SK-N-SH treated with all-trans-retinoic acid at 6 μM for 48 hours (cell line): ENCODE results near the gene BLNK.
"Not testable (repeated sequence)": the region's sequence is repeated elsewhere in the genome, so short reads cannot be mapped to it uniquely, and the experiment has no call there.

ENCODE experiments used
- ATAC-seq: fragments of 200-7000 bp; cut with Tn5 transposase; 3 replicates; pipeline ENCODE4 v1.9.1; 2020; ENCODE audit warnings: mild to moderate bottlenecking, moderate library complexity
- BACH2 ChIP-seq: fragments of 250-450 bp; sonication (Bioruptor Pico); IDR thresholded peaks from 2 replicates; pipeline ENCODE4 v1.9.0; 2021; ENCODE audit warnings: mild to moderate bottlenecking, borderline replicate concordance
- CSDC2 ChIP-seq: fragments of 250-450 bp; sonication (Bioruptor Pico); IDR thresholded peaks from 2 replicates; pipeline ENCODE4 v1.5.0; 2020; ENCODE audit warnings: mild to moderate bottlenecking, moderate library complexity
- ISL1 ChIP-seq: fragments of 250-450 bp; sonication (Bioruptor Pico); IDR thresholded peaks from 2 replicates; pipeline ENCODE4 v2.1.2; 2022; ENCODE audit warnings: mild to moderate bottlenecking, moderate library complexity
- OSR1 ChIP-seq: fragments of 250-450 bp; sonication (Bioruptor Pico); IDR thresholded peaks from 2 replicates; pipeline ENCODE4 v1.8.0; 2022; ENCODE audit warnings: moderate library complexity, mild to moderate bottlenecking, inconsistent platforms
- PPARA ChIP-seq: fragments of 250-450 bp; sonication (Bioruptor Pico); IDR thresholded peaks from 2 replicates; pipeline ENCODE4 v1.5.0; 2020; ENCODE audit warnings: mild to moderate bottlenecking, borderline replicate concordance
- RARB ChIP-seq: fragments of 250-450 bp; sonication (Bioruptor Pico); IDR thresholded peaks from 2 replicates; pipeline ENCODE4 v1.8.0; 2021; ENCODE audit warnings: mild to moderate bottlenecking, moderate library complexity
- SNAI2 ChIP-seq: fragments of 250-450 bp; sonication (Bioruptor Pico); IDR thresholded peaks from 2 replicates; pipeline ENCODE4 v1.5.0; 2020; ENCODE audit warnings: mild to moderate bottlenecking, moderate library complexity
- TOX ChIP-seq: fragments of 250-450 bp; sonication (Bioruptor Pico); IDR thresholded peaks from 2 replicates; pipeline ENCODE4 v1.8.0; 2021; ENCODE audit warnings: mild to moderate bottlenecking, moderate library complexity, borderline replicate concordance
- ZC3H10 ChIP-seq: fragments of 250-450 bp; sonication (Bioruptor Pico); IDR thresholded peaks from 2 replicates; pipeline ENCODE4 v1.5.1; 2021; ENCODE audit warnings: mild to moderate bottlenecking, moderate library complexity
- ZFP3 ChIP-seq: fragments of 250-450 bp; sonication (Bioruptor Pico); IDR thresholded peaks from 2 replicates; pipeline ENCODE4 v1.5.0; 2020; ENCODE audit warnings: mild to moderate bottlenecking, moderate library complexity
- ZFP30 ChIP-seq: fragments of 450-650 bp; formaldehyde crosslinking; IDR thresholded peaks from 2 replicates; pipeline ENCODE4 v1.5.0; 2022; ENCODE audit warnings: mild to moderate bottlenecking, moderate library complexity
- ZNF565 ChIP-seq: fragments of 450-650 bp; formaldehyde crosslinking; conservative IDR thresholded peaks from 2 replicates; pipeline ENCODE4 v1.5.0; 2020; ENCODE audit warnings: low read depth, mild to moderate bottlenecking, moderate library complexity
- ZNF70 ChIP-seq: fragments of 450-650 bp; formaldehyde crosslinking; IDR thresholded peaks from 2 replicates; pipeline ENCODE4 v1.5.0; 2020; ENCODE audit warnings: mild to moderate bottlenecking, moderate library complexity
- ZNF8 ChIP-seq: fragments of 450-650 bp; formaldehyde crosslinking; IDR thresholded peaks from 2 replicates; pipeline ENCODE4 v1.5.0; 2020; ENCODE audit warnings: mild to moderate bottlenecking, moderate library complexity
- TF ChIP-seq, protein P1 (sequence below): fragments of 250-450 bp; sonication (Bioruptor Pico); IDR thresholded peaks from 2 replicates; pipeline ENCODE4 v1.8.0; 2020; ENCODE audit warnings: mild to moderate bottlenecking, moderate library complexity, borderline replicate concordance
- TF ChIP-seq, protein P2 (sequence below): fragments of 250-450 bp; sonication (Bioruptor Pico); IDR thresholded peaks from 2 replicates; pipeline ENCODE4 v1.5.1; 2021; ENCODE audit warnings: mild to moderate bottlenecking, moderate library complexity
- TF ChIP-seq, protein P3 (sequence below): fragments of 250-450 bp; sonication (Bioruptor Pico); IDR thresholded peaks from 2 replicates; pipeline ENCODE4 v1.8.0; 2021; ENCODE audit warnings: low read depth, mild to moderate bottlenecking, moderate library complexity, borderline replicate concordance

BLNK gene

DNA sequence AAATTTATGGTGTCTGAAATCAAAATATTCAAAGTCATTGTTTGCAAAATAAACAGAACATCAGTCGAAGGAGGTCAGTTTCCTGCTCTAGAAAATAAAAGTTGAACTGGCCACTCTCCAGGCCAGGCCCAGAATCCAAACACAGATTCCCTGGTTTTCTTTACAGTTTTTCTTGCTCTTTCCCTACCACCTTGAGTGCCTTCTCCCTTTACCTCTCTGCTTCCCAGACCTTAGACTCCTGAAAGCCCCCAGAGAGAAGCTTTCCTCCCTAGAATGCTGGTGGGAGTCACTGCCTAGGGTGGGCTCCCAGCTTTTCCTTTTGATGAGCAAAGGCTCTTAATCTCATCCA is 38.9 kb upstream of the BLNK start (continued):
- TF ChIP-seq, protein P1, sequence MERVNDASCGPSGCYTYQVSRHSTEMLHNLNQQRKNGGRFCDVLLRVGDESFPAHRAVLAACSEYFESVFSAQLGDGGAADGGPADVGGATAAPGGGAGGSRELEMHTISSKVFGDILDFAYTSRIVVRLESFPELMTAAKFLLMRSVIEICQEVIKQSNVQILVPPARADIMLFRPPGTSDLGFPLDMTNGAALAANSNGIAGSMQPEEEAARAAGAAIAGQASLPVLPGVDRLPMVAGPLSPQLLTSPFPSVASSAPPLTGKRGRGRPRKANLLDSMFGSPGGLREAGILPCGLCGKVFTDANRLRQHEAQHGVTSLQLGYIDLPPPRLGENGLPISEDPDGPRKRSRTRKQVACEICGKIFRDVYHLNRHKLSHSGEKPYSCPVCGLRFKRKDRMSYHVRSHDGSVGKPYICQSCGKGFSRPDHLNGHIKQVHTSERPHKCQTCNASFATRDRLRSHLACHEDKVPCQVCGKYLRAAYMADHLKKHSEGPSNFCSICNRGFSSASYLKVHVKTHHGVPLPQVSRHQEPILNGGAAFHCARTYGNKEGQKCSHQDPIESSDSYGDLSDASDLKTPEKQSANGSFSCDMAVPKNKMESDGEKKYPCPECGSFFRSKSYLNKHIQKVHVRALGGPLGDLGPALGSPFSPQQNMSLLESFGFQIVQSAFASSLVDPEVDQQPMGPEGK, result no peak
- TF ChIP-seq, protein P2, sequence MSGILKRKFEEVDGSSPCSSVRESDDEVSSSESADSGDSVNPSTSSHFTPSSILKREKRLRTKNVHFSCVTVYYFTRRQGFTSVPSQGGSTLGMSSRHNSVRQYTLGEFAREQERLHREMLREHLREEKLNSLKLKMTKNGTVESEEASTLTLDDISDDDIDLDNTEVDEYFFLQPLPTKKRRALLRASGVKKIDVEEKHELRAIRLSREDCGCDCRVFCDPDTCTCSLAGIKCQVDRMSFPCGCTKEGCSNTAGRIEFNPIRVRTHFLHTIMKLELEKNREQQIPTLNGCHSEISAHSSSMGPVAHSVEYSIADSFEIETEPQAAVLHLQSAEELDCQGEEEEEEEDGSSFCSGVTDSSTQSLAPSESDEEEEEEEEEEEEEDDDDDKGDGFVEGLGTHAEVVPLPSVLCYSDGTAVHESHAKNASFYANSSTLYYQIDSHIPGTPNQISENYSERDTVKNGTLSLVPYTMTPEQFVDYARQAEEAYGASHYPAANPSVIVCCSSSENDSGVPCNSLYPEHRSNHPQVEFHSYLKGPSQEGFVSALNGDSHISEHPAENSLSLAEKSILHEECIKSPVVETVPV, result no peak
- TF ChIP-seq ZNF70 (CRISPR knock-in tag) (no peak), CSDC2 (CRISPR knock-in tag) (no peak), ISL1 (CRISPR knock-in tag) (no peak)

DNA sequence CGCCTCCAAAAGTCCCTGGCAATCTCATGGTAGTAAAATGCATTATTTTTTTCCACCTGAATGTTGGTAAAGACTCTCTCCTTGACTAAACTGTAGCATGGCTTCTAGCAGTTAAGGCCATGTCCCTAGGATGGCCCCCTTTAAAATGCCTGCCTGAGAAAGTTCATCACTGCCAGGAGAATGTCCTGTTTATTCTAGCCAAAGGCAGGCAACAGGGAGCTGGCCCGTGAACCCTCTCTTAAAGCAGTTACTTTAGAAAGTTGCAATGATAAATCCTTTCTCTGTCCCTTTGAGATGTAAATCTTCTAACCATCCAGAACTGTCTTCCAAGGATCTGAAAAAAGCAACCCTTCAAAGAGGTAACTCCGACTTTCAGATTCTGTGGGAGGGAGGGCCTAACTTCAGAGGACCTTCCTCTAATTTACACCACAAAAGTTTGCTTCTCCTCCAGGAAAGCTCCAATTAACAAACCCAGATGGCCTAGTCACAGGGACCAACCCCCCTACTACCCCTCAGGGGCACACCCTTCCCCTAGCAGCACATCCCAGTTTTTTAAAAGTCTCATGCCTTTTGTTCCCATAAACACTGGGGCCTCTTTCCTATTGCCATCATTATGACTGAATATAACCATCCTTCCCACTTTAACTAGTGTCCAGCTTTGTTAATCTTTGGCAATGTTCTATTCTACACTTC is 38.4 kb upstream of the BLNK start:
- no peak for TF ChIP-seq BACH2 (CRISPR knock-in tag)
- no peak for TF ChIP-seq ZFP3 (CRISPR knock-in tag)
- TF ChIP-seq ZNF8 (CRISPR knock-in tag), result no peak
- no peak for TF ChIP-seq PPARA (CRISPR knock-in tag)
- no peak for TF ChIP-seq TOX (CRISPR knock-in tag)
- TF ChIP-seq, protein P1, result no peak
- no peak for TF ChIP-seq ISL1 (CRISPR knock-in tag)
- TF ChIP-seq CSDC2 (CRISPR knock-in tag), result no peak
- TF ChIP-seq ZNF70 (CRISPR knock-in tag), result no peak
- no peak for TF ChIP-seq ZFP30 (CRISPR knock-in tag)
- no peak for TF ChIP-seq RARB (CRISPR knock-in tag)
- TF ChIP-seq ZNF565 (CRISPR knock-in tag), result no peak
- no peak for TF ChIP-seq ZC3H10 (CRISPR knock-in tag)
- TF ChIP-seq, protein P2, result no peak
- no peak for TF ChIP-seq OSR1 (CRISPR knock-in tag)
- TF ChIP-seq, protein P3, sequence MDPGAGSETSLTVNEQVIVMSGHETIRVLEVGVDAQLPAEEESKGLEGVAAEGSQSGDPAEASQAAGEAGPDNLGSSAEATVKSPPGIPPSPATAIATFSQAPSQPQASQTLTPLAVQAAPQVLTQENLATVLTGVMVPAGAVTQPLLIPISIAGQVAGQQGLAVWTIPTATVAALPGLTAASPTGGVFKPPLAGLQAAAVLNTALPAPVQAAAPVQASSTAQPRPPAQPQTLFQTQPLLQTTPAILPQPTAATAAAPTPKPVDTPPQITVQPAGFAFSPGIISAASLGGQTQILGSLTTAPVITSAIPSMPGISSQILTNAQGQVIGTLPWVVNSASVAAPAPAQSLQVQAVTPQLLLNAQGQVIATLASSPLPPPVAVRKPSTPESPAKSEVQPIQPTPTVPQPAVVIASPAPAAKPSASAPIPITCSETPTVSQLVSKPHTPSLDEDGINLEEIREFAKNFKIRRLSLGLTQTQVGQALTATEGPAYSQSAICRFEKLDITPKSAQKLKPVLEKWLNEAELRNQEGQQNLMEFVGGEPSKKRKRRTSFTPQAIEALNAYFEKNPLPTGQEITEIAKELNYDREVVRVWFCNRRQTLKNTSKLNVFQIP (CRISPR knock-in tag), result no peak
- TF ChIP-seq SNAI2, result no peak
- TF ChIP-seq, all 23 proteins: peak for 0
- ATAC-seq, result no peak

DNA sequence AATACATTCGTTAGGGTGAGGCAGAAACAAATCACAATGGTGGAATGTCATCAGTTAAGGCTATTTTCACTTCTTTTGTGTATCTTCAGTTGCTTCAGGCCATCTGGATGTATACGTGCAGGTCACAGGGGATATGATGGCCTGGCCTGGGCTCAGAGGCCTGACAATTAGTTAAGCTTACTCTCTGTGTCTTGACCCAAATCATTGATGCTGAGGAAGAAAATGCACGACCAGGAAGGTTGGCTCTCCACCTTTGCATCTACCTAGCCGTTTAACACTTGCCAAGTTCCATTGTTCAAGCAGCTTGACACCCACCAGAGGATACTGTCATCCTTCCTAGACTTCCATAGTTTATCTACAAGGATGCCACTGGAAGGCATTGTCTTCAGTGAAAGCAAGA is 37.5 kb upstream of the BLNK start:
- not testable (repeated sequence) for ATAC-seq

DNA sequence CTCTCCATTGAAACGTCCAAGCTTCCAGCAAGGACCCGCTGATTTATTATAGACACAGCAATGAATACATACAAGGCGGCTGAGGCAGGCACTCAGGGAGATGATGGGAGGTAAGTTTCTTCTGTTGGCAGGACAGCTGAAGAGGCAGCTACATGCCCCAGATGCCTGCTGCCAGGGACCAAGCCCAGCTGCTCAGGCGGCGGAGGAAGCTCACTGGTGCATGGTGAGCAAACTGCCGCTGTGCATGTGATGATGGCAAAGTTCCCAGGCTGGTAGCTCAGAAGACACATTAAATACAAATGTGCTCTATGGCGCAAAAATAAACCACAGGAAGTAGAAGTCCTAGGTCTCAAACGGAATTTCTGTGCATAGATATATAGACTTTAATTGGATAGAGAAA is 35.1 kb upstream of the BLNK start:
- ATAC-seq, result no peak
- TF ChIP-seq, protein P2, result no peak
